LNCAP (cell line): ENCODE measurements around the gene TIAM2.

Experiments
- CTCF ChIP-seq: fragments of 450-650 bp; IDR thresholded peaks from 2 replicates; pipeline ENCODE4 v1.5.1; 2017; ENCODE audit warnings: mild to moderate bottlenecking

TIAM2 gene

GRCh38 chr6:155271145-155271544 lies 276.0 kb downstream of the TIAM2 start:
- TF ChIP-seq CTCF: no peak

DNA sequence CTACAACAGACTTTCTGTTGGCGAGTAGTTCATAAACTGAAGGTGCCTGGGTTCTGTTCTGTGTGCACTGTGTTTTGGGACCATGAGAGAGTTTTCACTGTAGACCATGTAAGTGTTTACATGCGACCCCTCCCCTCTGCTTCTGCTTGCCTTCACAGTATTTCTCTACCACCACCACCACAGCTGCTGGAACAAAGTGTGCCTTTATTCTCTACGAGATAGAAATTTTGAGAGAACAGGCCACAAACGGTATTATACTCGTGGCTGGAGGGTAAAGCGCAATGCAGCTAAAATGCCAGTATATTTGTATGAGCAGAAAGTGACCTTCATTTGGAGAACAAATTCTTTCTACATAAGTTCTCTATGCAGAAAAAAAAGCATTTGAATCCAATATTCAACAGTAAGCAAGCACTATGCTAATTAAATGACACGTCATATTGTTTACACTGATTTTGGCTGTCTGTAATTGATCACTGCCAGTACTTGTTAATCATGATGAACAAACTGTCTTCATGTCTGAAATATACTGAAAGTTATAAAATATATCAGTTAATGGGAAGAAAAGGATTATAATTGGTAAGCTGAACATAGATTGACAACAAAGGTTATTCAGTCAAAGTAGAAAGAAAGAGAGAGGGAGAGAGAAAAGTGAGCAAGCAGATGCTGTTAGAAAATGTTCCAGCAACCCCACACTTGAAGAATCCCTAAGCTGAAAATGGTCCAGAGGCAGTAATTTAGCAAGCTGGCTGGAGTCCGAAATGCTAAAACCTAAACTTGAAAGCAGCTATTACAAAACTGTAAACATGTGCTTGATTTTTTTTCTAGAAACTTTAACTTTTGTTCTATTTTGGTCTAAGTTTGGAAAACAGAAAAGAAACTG lies 277.5 kb downstream of the TIAM2 start:
- TF ChIP-seq CTCF: no peak

GRCh38 chr6:155273431-155273830 lies 278.3 kb downstream of the TIAM2 start:
- no peak for TF ChIP-seq CTCF

DNA sequence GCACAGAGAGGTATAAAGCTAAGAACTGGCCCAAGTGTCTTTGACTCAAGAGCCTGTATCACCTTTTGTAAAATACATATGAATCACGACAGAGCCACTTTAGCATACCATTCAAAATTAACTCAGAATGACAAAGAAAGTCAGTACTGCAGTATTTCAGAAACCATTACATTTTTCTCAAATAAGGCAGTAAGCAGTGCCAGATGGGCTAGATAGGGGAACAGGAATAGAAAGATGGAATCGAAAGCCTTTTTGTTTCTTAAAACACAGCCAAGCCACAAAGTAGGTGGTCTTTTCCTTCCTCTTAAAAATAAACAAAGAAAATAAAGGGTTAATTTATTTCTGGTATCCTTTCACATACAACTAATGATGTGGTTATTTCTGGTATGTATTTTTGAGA lies 279.0 kb downstream of the TIAM2 start:
- TF ChIP-seq CTCF: no peak

DNA sequence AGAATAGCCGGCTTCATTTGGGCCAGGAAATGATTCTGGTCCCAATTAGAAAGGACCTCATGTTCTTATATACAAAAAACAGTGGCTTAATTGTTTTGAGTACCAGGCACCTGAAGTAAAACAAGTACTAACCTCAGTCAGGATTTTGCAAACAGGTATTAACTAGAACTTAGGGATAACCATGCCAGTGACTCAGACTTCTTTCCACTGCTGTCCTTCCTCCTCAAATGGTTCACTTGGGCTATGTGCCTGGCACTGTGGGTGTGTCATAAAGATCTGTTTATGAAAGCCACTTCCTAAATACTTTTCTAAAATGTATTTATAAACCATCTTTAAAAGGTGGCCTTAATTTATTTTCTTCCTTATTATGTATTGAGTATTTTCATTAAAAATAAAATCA lies 279.4 kb downstream of the TIAM2 start:
- no peak for TF ChIP-seq CTCF

GRCh38 chr6:155275808-155276480 lies 280.8 kb downstream of the TIAM2 start:
- TF ChIP-seq CTCF: no peak

DNA sequence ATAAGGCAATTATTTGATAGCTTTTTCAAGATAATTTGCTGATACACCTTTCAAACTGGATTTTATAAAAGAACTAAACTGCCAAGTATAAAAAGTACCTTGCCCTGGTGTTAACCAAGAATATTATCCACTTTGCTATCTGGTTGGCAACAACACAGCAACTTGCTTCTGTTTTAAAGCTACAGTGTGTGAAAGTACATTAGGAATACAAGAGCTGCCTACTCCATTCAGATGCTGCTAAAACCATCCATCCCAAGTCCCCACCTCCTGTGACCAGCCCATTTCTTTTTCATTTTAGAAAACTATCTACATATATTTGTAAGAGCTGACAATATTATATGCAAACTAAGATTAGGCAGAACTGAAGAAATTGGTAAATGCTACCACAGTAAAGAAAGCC lies 281.5 kb downstream of the TIAM2 start:
- no peak for TF ChIP-seq CTCF
